ENCODE results near the gene KLHL33. TPM values are rescaled to one million over a fixed set of nuclear protein-coding genes. Genes with fewer than 3 reads are reported as not detected.

Gene KLHL33
- total RNA-seq, 1 experiment from 2014 or later = 0.28 TPM

- Histone ChIP-seq H3K4me3 (ENCODE audit: insufficient read depth, low read depth, low read length) (peak overlapping the region; percentile 17; the same call in 1 of the 2 replicates), H3K36me3 (replicated peaks; ENCODE audit: control insufficient read depth, insufficient read depth, low read length) (no peaks in the 10 kb centered on the region)
- peak; percentile 77 for DNase-seq
Observed at GRCh38 chr14:20434701-20435581, 1.0 kb downstream of the KLHL33 start.

DNA sequence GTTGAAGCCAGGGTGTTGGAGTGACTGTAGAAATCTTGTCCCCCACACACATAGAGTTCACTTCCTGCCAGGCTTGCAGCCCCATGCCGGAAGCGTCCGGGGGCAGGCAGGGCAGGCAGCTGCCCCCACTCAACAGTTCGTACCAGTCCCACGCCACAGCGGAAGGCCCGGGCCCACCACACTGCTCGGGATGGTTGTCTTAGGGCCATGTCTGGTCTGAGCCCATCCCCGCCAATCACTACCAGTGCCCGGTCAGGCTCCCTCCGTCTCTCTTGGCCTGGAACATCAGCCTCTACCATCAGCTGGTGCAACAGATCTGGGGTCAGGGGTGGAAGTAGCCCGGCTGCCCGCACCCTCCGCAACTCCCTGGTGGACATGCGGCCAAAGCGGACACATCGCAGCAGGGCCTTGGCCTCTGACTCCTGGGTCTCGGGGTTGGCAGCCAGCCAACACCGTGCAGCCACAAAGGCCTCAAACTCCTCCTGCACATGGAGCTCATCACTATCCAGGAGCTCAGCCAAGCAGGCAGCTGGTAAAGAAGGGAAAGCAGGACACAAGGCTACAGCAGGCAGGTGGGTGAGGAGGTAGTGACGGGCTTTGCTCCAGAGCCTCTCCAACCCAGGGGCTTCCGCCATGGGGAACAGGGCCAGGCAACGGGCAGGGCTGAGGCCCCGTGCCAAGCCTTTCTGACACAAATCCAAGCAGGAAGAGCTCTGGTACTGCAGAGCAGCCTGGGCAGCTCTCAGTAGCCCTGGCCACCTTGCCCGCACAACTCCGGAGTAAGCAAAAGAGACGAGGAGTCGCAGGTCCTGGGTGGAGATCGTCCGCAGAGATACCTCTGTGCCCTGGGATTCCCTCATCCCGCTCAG, 5.9 kb downstream of the KLHL33 start:
- Histone ChIP-seq H3K4me3 (ENCODE audit: insufficient read depth, low read depth, low read length) (no peak overlapping the region), H3K36me3 (replicated peaks; ENCODE audit: control insufficient read depth, insufficient read depth, low read length) (no peaks in the 10 kb centered on the region), H3K27me3 (ENCODE audit: control insufficient read depth, insufficient read depth, low read length) (no peaks in the 10 kb centered on the region)
- no peak for DNase-seq

More at GRCh38 chr14:20434701-20435581, 1.0 kb downstream of the KLHL33 start:
- no peaks in the 10 kb centered on the region; the same call in 1 of the 2 replicates for H3K27me3 ChIP-seq (ENCODE audit: control insufficient read depth, insufficient read depth, low read length)

DNA sequence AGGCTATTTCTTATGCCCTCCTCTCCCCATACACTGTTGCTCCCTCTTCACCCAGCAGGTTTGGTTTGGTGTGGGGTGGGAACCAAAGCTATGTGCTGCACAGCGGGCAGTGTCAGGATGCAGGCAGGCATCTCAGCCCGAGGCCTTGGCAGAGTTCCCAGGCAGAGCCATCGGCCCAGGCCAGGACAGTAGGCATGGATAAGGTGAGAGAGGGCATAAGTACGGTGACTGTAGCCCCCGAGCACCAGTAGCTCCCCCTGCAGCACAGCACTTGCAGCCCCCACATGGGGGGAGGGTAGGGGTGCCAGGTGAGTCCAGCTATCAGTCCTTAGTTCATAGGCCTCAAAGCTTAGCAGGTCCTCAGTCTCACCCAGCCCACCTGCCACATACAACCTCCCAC, 7.2 kb downstream of the KLHL33 start:
- H3K36me3 ChIP-seq (replicated peaks; ENCODE audit: control insufficient read depth, insufficient read depth, low read length) = no peaks in the 10 kb centered on the region
- DNase-seq = no peak
- H3K27me3 ChIP-seq (ENCODE audit: control insufficient read depth, insufficient read depth, low read length) = no peaks in the 10 kb centered on the region
- H3K4me3 ChIP-seq (ENCODE audit: insufficient read depth, low read depth, low read length) = no peak overlapping the region

DNA sequence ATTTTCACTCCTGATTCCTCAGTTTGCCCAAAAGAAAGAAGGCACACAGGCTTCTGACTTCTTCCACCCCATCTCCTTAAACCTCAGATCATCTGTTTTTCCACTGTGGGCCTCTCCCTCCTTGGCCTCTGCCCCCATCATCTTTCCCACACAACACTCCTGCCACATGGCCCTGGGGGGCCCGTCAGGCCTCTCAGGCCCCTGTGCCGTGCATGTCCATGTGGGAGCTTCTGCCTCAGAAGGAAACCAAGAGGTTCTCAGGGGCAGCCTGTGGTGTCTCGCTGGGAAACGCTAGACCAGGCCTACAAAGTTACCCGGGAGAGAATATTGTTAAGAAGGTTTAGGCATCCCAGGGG, 8.0 kb downstream of the KLHL33 start:
- Histone ChIP-seq H3K4me3 (ENCODE audit: insufficient read depth, low read depth, low read length) (no peak overlapping the region), H3K36me3 (replicated peaks; ENCODE audit: control insufficient read depth, insufficient read depth, low read length) (no peaks in the 10 kb centered on the region), H3K27me3 (ENCODE audit: control insufficient read depth, insufficient read depth, low read length) (no peaks in the 10 kb centered on the region)
- DNase-seq = no peak

- no peaks in the 10 kb centered on the region for H3K27me3 ChIP-seq (ENCODE audit: control insufficient read depth, insufficient read depth, low read length)
- no peak overlapping the region for H3K4me3 ChIP-seq (ENCODE audit: insufficient read depth, low read depth, low read length)
- no peak for DNase-seq
- no peaks in the 10 kb centered on the region for H3K36me3 ChIP-seq (replicated peaks; ENCODE audit: control insufficient read depth, insufficient read depth, low read length)
Observed at GRCh38 chr14:20427231-20428009, 8.5 kb downstream of the KLHL33 start.

DNA sequence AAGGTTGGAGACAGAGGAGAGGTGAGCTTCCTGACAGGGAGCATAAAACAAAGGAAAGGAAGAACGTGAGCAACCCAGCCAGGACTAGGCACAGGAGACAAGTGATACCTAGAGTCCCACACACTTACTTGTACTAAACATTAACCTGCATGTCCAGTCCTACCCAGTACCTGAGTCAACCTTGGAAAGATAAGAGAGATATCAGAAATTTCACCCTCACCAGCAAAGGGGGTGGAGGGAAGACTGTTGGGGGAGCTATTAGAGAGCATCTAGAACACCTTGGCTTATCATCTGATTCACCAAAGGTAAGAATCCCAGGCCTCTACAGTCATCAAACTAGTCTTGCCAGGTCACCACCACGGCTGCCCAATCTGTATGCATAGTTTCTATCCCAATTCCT, 11.1 kb downstream of the KLHL33 start:
- no peak for DNase-seq
- H3K36me3 ChIP-seq (replicated peaks; ENCODE audit: control insufficient read depth, insufficient read depth, low read length) = no peaks in the 10 kb centered on the region
- no peaks in the 10 kb centered on the region for H3K27me3 ChIP-seq (ENCODE audit: control insufficient read depth, insufficient read depth, low read length)
- no peak overlapping the region for H3K4me3 ChIP-seq (ENCODE audit: insufficient read depth, low read depth, low read length)

DNA sequence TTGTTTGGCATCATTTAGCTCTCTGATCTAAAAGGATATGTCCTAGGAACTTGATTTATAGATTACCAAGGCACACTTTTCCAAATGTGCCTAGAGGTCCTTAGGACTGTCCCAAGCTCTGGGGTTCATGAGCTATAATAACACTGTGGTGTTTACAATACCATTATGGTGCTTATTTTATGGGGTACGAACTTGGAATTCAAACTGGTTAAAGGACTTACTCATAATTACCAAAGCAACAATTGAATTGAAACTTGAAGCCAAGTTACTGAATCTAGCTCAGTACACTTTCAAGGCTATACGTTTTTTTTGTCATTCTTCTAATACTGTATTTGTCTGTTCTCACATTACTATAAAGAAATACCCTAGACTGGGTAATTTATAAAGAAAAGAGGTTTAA, 13.1 kb downstream of the KLHL33 start:
- Histone ChIP-seq H3K4me3 (ENCODE audit: insufficient read depth, low read depth, low read length) (no peak overlapping the region), H3K36me3 (replicated peaks; ENCODE audit: control insufficient read depth, insufficient read depth, low read length) (no peaks in the 10 kb centered on the region), H3K27me3 (ENCODE audit: control insufficient read depth, insufficient read depth, low read length) (no peaks in the 10 kb centered on the region)
- DNase-seq = no peak

DNA sequence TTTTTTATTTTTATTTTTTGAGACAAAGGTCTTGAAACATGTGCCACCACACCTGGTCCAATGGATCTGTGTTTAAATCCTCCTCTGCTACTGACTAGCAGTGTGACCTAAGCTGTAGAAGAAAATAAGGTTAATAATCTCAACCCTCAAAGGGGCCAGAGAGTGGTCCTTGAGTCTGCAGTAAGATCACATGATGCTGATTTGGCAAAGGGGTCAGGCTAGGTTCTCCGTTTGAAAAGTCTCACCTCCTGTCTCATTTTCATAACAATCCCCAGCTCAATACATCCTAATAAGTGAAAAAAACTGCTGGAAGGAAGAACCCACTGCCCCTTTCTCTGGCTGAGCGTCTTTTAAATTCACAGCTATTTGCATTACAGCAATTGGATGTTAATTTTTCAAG, 14.7 kb downstream of the KLHL33 start:
- H3K4me3 ChIP-seq (ENCODE audit: insufficient read depth, low read depth, low read length) = no peak overlapping the region
- DNase-seq = no peak
- H3K36me3 ChIP-seq (replicated peaks; ENCODE audit: control insufficient read depth, insufficient read depth, low read length) = no peaks in the 10 kb centered on the region

DNA sequence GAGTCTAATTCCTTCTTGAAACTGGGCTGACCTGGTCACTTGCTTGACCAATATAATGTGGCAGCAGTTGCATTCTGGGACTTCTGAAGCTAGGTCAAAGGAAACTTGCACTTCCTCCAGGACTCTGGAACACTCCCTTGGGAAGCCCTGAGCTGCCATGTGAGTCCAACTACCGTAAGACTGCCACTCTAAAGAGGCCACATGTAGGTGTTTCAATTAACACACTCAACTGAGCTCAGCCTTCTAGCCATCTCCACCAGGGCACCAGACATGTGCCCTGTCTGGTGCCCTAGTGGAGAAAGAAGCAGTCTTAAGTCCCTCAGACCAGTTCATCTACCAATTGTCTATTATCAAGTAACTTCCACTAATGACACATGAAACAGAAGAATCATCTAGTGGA, 16.5 kb downstream of the KLHL33 start:
- H3K36me3 ChIP-seq (replicated peaks; ENCODE audit: control insufficient read depth, insufficient read depth, low read length) = no peaks in the 10 kb centered on the region
- no peak overlapping the region for H3K4me3 ChIP-seq (ENCODE audit: insufficient read depth, low read depth, low read length)
- DNase-seq = no peak
- no peaks in the 10 kb centered on the region for H3K27me3 ChIP-seq (ENCODE audit: control insufficient read depth, insufficient read depth, low read length)

More for the DNA sequence above, 14.7 kb downstream of the KLHL33 start:
- H3K27me3 ChIP-seq (ENCODE audit: control insufficient read depth, insufficient read depth, low read length) = no peaks in the 10 kb centered on the region

DNA sequence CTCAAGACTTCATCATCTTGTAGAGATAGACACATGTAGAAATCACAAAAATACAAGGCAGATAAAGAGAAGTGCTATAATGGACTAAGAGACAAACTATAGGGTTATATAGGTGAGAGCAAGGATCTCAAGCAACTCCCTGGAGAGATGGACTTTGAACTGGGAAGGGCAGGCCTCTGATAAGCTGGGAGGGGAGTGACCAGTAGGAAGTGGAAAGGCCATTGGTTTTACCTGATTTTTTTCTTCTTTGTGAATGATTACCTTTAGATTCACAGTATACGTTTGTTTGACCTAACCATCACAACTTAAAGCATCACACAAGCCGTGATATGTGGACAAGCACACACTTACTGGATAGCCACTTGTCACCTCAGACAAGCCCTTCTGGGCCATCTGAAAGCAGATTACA, 17.5 kb downstream of the KLHL33 start:
- H3K27me3 ChIP-seq (ENCODE audit: control insufficient read depth, insufficient read depth, low read length) = no peaks in the 10 kb centered on the region
- no peak for DNase-seq
- H3K36me3 ChIP-seq (replicated peaks; ENCODE audit: control insufficient read depth, insufficient read depth, low read length) = no peaks in the 10 kb centered on the region
- H3K4me3 ChIP-seq (ENCODE audit: insufficient read depth, low read depth, low read length) = no peak overlapping the region

- Histone ChIP-seq H3K27me3 (ENCODE audit: control insufficient read depth, insufficient read depth, low read length) (no peaks in the 10 kb centered on the region), H3K36me3 (replicated peaks; ENCODE audit: control insufficient read depth, insufficient read depth, low read length) (no peaks in the 10 kb centered on the region), H3K4me3 (ENCODE audit: insufficient read depth, low read depth, low read length) (no peak overlapping the region)
- DNase-seq = no peak
Observed at GRCh38 chr14:20417250-20418186, 18.4 kb downstream of the KLHL33 start.

- no peaks in the 10 kb centered on the region for H3K36me3 ChIP-seq (replicated peaks; ENCODE audit: control insufficient read depth, insufficient read depth, low read length)
- H3K4me3 ChIP-seq (ENCODE audit: insufficient read depth, low read depth, low read length) = no peak overlapping the region
- no peaks in the 10 kb centered on the region for H3K27me3 ChIP-seq (ENCODE audit: control insufficient read depth, insufficient read depth, low read length)
- DNase-seq = no peak
Observed at GRCh38 chr14:20416223-20416622, 19.7 kb downstream of the KLHL33 start.

DNA sequence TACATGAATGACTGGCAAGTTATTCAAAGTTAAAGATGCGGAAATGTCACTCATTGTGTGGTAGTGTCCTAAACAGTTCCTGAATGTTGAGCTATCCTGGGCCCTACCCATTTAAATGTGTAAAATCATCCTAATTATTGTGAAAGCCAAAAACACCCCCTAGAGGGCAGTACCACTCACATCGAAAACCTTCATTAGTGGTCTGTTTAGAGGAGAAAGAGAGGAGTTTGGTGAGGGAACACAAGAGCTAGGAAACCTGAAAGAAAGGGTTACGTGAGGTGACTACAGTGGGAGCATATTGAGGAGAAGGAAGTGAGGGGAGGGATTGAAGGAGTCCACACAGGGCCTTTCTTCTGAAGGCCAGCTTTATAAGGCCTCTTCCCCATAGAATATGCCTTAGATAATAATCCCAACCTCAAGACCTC, 20.2 kb downstream of the KLHL33 start:
- DNase-seq = peak; percentile 62
- Histone ChIP-seq H3K4me3 (ENCODE audit: insufficient read depth, low read depth, low read length) (no peak overlapping the region), H3K36me3 (replicated peaks; ENCODE audit: control insufficient read depth, insufficient read depth, low read length) (no peaks in the 10 kb centered on the region), H3K27me3 (ENCODE audit: control insufficient read depth, insufficient read depth, low read length) (no peaks in the 10 kb centered on the region)
